A172 (cell line): ENCODE results near the gene CLEC4D. TPM values are rescaled to one million over a fixed set of nuclear protein-coding genes. Genes with fewer than 3 reads are reported as not detected.
A peak's percentile ranks its signal among the peaks of the same experiment; 100 is the strongest.
"Not testable (repeated sequence)": the region's sequence is repeated elsewhere in the genome, so short reads cannot be mapped to it uniquely, and the experiment has no call there.

Source experiments
- DNase-seq: peaks from one replicate; pipeline ENCODE4 v3.0.0-alpha.2; 2015; ENCODE audit warnings: low spot score
- total RNA-seq: library from RNA; depleted of rRNA; stranded (reverse); fragments of >200 nt; shearing (Covaris generic); gene quantifications from 2 replicates; pipeline ENCODE4 v1.2.3, GENCODE V29; 2014

Gene CLEC4D
- total RNA-seq, 1 experiment from 2014 or later, result not detected

- DNase-seq, result no peak
Observed at GRCh38 chr12:8532045-8532444, 18.7 kb downstream of the CLEC4D start.

DNA sequence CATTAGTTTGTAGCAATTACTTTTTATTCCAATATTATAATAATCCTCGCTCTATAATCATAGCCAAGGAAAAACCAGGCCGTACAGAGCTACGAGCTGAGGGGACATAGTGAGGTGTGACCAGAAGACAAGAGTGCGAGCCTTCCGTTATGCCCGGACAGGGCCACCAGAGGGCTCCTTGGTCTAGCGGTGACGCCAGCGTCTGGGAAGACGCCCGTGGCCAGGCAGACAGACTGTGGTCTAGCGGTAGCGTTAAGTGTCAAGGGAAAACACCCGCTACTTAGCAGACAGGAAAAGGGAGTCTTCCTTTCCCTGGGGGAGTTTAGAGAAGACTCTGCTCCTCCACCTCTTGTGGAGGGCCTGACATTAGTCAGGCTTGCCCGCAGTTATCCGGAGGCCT, 24.5 kb downstream of the CLEC4D start:
- DNase-seq, result not testable (repeated sequence)

DNA sequence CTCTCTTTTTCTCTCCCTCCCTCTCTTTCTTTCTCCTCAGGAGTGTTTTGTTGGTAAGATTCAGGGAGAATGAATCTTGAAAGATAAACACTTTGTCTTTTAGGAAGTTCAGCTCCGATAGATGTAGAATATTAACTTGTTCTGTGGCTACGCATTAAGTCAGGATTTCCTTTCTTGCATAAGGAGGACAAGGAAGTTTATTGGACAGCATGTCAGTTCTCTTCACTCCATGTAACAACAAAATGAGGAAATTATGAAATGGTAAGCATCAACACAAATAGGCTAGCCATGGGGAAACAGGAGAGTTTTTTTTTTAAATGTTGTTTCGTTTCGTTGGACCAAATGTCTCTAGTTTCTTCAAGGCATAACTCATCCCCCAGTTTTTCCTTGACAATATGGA, 27.5 kb downstream of the CLEC4D start, which contains the start of gene CLEC4E:
Gene CLEC4E (minus strand): TSS at position 75 of the 400 bp plus-strand sequence. CDS start 108 bp downstream, outside the sequence.
- DNase-seq, result not testable (repeated sequence)

- DNase-seq, result no peak
Observed at GRCh38 chr12:8541562-8541961, 28.3 kb downstream of the CLEC4D start.

DNA sequence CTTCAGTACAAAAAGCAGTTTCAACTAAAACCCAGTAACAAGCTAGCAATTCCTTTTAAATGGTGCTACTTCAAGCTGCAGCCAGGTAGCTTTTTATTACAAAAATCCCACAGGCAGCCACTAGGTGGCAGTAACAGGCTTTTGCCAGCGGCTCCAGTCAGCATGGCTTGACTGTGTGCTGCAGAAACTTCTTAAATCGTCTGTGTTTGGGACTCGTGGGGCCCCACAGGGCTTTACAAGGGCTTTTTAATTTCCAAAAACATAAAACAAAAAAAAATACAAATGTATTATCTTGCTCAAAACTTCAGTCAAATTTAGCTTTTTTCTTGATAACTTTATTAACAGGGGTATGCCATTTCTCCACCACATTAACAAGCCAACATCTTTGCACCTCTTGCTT, 31.0 kb downstream of the CLEC4D start:
- DNase-seq, result peak; percentile 41

DNA sequence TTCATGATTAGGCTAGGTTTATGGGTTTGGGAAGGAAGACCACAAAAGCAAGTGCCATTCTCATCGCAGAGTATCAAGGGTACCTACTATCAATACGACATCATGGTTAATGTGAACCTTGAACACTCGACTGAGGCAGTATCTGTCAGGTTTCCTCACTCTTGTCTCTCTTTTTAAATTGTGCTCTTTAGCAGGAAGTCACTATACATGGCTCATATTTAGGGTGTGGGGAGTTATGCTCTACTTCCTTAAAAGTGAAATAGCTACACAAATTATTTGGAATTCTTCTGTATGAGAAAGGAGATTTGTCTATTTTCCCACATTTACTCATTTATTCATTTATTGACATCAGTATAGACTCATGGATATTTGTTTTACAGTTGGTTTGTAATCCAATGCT, 33.3 kb downstream of the CLEC4D start:
- no peak for DNase-seq

DNA sequence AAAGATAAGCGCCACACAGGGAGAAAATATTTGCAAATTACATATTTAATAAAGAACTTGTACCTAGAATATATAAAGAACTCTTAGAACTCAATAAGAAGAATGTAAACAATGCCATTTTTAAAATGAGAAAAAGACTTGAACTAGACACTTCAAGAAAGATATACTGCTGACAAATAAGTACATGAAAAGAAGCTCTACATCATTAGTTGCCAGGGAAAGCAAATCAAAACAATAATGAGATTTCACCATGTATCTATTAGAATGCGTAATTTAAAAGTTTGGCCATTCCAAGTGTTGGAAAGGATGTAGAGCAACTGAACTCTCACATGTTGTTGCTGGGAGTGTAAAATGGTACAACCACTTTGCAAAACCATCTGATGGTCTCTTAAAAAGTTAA, 34.3 kb downstream of the CLEC4D start:
- no peak for DNase-seq

DNA sequence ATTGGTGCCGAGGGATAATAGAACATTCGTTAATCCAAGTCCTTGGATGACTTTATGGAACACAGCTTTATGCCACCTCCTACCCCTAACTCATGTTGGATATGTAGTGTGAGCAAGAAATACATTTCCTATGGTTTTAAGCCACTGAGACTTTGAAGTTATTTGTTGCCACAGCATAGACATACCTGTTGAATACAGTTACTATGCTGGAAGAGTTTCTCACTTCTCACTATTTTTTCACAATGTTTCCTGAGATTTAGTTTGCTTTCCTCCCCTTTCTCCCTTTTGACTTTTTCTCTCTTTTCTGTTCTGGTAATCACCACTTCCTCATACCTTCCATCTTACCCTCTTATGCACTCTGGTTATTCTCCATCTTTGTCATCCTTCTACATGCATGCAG, 34.9 kb downstream of the CLEC4D start:
- no peak for DNase-seq

DNA sequence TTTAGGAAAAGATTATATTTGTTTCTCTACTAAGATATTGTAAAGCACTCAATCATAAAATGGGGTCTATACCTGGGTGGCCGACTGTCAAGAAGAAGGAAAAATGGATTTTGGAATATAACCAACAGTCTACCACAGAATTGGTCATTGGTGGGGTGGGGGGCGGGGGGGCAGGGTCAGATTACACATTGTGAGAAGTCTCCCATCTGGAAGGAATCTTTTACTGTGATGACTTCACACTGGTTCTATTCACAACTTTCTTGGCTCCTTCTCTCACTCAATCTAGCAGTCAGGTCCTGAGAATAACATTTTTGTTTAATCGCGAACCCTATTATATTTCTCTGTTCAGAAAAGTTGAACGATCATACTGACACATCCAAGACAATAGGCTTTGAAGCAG, 36.1 kb downstream of the CLEC4D start:
- DNase-seq, result no peak

DNA sequence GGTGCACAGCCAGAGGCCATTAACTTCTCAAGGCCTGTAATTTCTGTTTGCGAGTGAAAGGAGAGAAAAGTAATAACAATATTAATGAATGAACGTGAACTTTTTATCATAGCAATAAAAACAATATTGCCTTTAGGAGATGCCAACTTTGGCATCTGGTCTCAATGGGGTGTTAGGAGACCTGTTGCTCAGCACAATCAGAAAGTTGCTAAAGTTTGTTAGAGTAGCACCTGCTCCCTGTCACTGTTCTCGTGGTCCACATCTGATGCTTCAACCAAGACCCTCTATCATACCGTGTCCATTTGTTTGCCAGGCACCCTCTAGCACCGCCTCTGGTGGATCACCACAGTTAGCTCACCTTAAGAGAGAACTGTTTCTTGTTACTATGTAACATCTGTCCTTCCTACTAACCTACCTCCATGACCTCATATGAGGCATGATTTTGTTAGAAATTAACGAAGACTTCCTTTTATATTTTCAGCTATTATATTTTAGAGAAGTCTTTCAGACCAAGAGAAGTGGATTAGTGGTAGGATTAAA, 39.9 kb downstream of the CLEC4D start:
- DNase-seq, result no peak

- peak; percentile 62 for DNase-seq
Observed at GRCh38 chr12:8554451-8555195, 41.3 kb downstream of the CLEC4D start.

GRCh38 chr12:8556531-8557097, 43.3 kb downstream of the CLEC4D start:
- no peak for DNase-seq

GRCh38 chr12:8559676-8560075, 46.4 kb downstream of the CLEC4D start:
- DNase-seq, result no peak

GRCh38 chr12:8561011-8561410, 47.7 kb downstream of the CLEC4D start:
- no peak for DNase-seq

GRCh38 chr12:8562310-8562709, 49.0 kb downstream of the CLEC4D start:
- no peak for DNase-seq

DNA sequence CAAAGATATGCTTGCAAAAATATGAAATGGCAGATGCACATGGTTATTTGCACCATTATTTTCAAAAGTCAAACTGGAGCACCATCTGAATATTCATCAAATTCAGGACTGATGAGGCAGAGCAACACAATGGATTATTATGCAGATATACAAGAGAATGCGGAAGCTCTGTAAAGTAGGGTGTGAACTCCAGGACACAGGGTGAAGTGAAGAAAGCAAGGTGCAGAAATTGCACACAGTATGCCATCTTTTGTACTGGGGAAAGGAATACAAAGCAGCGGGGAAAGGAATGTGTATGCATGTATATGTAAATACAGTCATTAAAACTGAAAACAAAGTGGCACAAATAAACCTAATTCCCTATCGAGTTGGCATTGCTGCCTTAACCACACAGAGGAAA, 50.1 kb downstream of the CLEC4D start:
- no peak for DNase-seq

DNA sequence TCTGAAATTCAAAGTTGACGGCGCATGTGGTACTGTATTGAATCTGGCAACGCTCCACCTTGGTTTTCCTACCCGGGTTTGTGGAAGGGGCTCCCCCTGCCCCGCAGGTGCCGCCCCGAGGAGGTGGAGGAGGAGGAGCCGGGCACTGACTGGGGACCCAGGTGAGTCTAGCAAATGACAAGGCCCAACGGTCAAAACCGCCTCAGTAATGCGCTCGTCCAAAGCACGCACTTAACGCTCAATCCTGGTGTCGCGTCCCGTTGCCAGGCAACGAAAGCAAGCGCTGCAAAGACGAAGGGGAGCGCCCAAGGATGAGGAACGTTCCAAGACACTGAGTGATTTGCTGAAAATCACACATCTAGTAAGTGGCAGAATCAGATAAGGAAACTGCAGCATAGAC, 51.4 kb downstream of the CLEC4D start:
- no peak for DNase-seq

DNA sequence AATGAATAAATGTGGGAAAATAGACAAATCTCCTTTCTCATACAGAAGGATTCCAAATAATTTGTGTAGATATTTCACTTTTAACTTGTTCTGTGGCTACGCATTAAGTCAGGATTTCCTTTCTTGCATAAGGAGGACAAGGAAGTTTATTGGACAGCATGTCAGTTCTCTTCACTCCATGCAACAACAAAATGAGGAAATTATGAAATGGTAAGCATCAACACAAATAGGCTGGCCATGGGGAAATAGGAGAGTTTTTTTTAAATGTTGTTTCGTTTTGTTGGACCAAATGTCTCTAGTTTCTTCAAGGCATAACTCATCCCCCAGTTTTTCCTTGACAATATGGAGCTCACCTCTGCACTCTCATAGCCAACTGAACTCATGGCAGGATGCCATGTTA, 52.7 kb downstream of the CLEC4D start:
- not testable (repeated sequence) for DNase-seq

GRCh38 chr12:8566525-8566924, 53.2 kb downstream of the CLEC4D start:
- DNase-seq, result no peak
